ENCODE measurements around the gene TMEM167B.

GRCh38 chr1:109045595-109045994, 45.0 kb upstream of the TMEM167B start:
- TF ChIP-seq CTCF (conservative IDR thresholded peaks at IDR 0.05) = no peak
- no peak for TF ChIP-seq EZH2 (IDR thresholded peaks at IDR 0.05; ENCODE audit: low read depth)

Data from PC-9 (cell line).